SK-N-SH (cell line): ENCODE results near the gene FGFBP1.

ENCODE experiments used
- CTCF ChIP-seq: fragments of 200-600 bp; sonication (generic); IDR thresholded peaks from 2 replicates; pipeline ENCODE4 v1.6.1; 2017; ENCODE audit warnings: antibody characterized with exemption, mild to moderate bottlenecking, moderate library complexity
- EP300 ChIP-seq, 2 experiments: IDR thresholded peaks; 2 replicates each; pipeline versions ENCODE4 v1.4.0 to v1.6.1; 2012; ENCODE audit warnings: borderline replicate concordance in 1 of 2, low read depth in 1 of 2, low read length in 1 of 2
- POLR2AphosphoS5 ChIP-seq: IDR thresholded peaks from 2 replicates; pipeline ENCODE4 v1.6.1; 2012; ENCODE audit warnings: low read depth, low read length

GRCh38 chr4:15894921-15895916 is 43.3 kb downstream of the FGFBP1 start:
- TF ChIP-seq POLR2AphosphoS5: no peak
- TF ChIP-seq CTCF: no peak
- TF ChIP-seq EP300 (IDR thresholded peaks at IDR 0.05; ENCODE audit: borderline replicate concordance in 1 of 2, low read depth in 1 of 2, low read length in 1 of 2): no peak
